DOHH2 (cell line): Measurements from ENCODE around the gene NT5C3A.

Experiments
- H3F3A ChIP-seq: fragments of 200-600 bp; sonication (generic), shearing (Covaris generic); 2 replicates; pipeline ENCODE4 v1.6.0; 2016; ENCODE audit warnings: antibody characterized with exemption, mild to moderate bottlenecking; ENCODE audit not compliant: control insufficient read depth, insufficient read depth
- H3K27ac ChIP-seq: fragments of 200-600 bp; sonication (generic); 2 replicates; pipeline ENCODE4 v1.5.1; 2014; ENCODE audit warnings: low read depth, mild to moderate bottlenecking, low read length, moderate library complexity
- H3K27me3 ChIP-seq: fragments of 200-600 bp; sonication (generic); 2 replicates; pipeline ENCODE4 v1.6.1; 2014; ENCODE audit warnings: mild to moderate bottlenecking, low read length, mixed read lengths; ENCODE audit not compliant: control insufficient read depth
- H3K36me3 ChIP-seq: fragments of 200-600 bp; sonication (generic); 2 replicates; pipeline ENCODE4 v1.6.1; 2014; ENCODE audit warnings: mild to moderate bottlenecking, low read length, moderate library complexity, mixed read lengths; ENCODE audit not compliant: control insufficient read depth
- H3K4me1 ChIP-seq: fragments of 200-600 bp; sonication (generic); 2 replicates; pipeline ENCODE4 v1.6.1; 2014; ENCODE audit warnings: mild to moderate bottlenecking, low read length, mixed read lengths; ENCODE audit not compliant: control insufficient read depth
- H3K4me2 ChIP-seq: fragments of 200-600 bp; sonication (generic); 2 replicates; pipeline ENCODE4 v1.6.0; 2014; ENCODE audit warnings: mild to moderate bottlenecking, low read length, moderate library complexity
- H3K4me3 ChIP-seq: fragments of 200-600 bp; sonication (generic); 2 replicates; pipeline ENCODE4 v1.5.1; 2014; ENCODE audit warnings: mild to moderate bottlenecking, low read length, mixed read lengths
- H3K79me2 ChIP-seq: fragments of 200-600 bp; sonication (generic); 2 replicates; pipeline ENCODE4 v1.6.1; 2014; ENCODE audit warnings: mild to moderate bottlenecking, low read length, mixed read lengths; ENCODE audit not compliant: control insufficient read depth
- H3K9me2 ChIP-seq: fragments of 200-600 bp; sonication (generic); replicated peaks from 2 replicates; pipeline ENCODE4 v1.6.1; 2014; ENCODE audit warnings: mild to moderate bottlenecking, low read length, mixed read lengths; ENCODE audit not compliant: control insufficient read depth
- H3K9me3 ChIP-seq: fragments of 200-600 bp; sonication (generic); 2 replicates; pipeline ENCODE4 v1.6.1; 2014; ENCODE audit warnings: antibody characterized with exemption, low read length, mixed read lengths; ENCODE audit not compliant: control insufficient read depth, insufficient read depth
- H4K20me1 ChIP-seq: fragments of 200-600 bp; sonication (generic); 2 replicates; pipeline ENCODE4 v1.6.0; 2014; ENCODE audit warnings: low read depth, mild to moderate bottlenecking, antibody characterized with exemption, low read length, moderate library complexity; ENCODE audit not compliant: control insufficient read depth, insufficient read depth
- CTCF ChIP-seq: fragments of 200-600 bp; sonication (generic); IDR thresholded peaks from one replicate; pipeline ENCODE4 v1.5.1; 2014; ENCODE audit warnings: antibody characterized with exemption, mild to moderate bottlenecking, low read depth, low read length; ENCODE audit not compliant: poor library complexity, severe bottlenecking
- EZH2phosphoT487 ChIP-seq: fragments of 200-600 bp; sonication (generic); IDR thresholded peaks from 2 replicates; pipeline ENCODE4 v1.6.1; 2017; ENCODE audit warnings: borderline replicate concordance, mild to moderate bottlenecking, antibody characterized with exemption, low read length, moderate library complexity, mixed read lengths

The NT5C3A gene

GRCh38 chr7:33040803-33041516 is 21.6 kb downstream of the NT5C3A start:
- H3K9me2 ChIP-seq = no peaks in the 10 kb centered on the region
- peak overlapping the region; percentile 86 for H3K27ac ChIP-seq
- peak overlapping the region; percentile 70 for H3K4me3 ChIP-seq
- H3K36me3 ChIP-seq = peaks cover 9% of the 10 kb centered on the region
- peak overlapping the region; percentile 81 for H3K4me2 ChIP-seq
- H3K27me3 ChIP-seq = no peaks in the 10 kb centered on the region
- peaks cover 99% of the 10 kb centered on the region for H3K79me2 ChIP-seq
- peaks cover 80% of the 10 kb centered on the region for H3K4me1 ChIP-seq
- H4K20me1 ChIP-seq = peaks cover 35% of the 10 kb centered on the region
- no peaks in the 10 kb centered on the region for H3K9me3 ChIP-seq
- TF ChIP-seq CTCF (no peak), EZH2phosphoT487 (no peak)
- peaks cover 37% of the 10 kb centered on the region for H3F3A ChIP-seq

- Histone ChIP-seq H3K9me3 (no peaks in the 10 kb centered on the region), H3K27me3 (no peaks in the 10 kb centered on the region), H3K79me2 (peaks cover 99% of the 10 kb centered on the region), H3K36me3 (peaks cover 14% of the 10 kb centered on the region), H4K20me1 (peaks cover 31% of the 10 kb centered on the region), H3K4me2 (peak overlapping the region; percentile 81), H3K4me3 (peak overlapping the region; percentile 70), H3K27ac (peak overlapping the region; percentile 86), H3K9me2 (no peaks in the 10 kb centered on the region), H3K4me1 (peaks cover 70% of the 10 kb centered on the region), H3F3A (peaks cover 33% of the 10 kb centered on the region)
- TF ChIP-seq EZH2phosphoT487 = no peak
- no peak for TF ChIP-seq CTCF
Measured at GRCh38 chr7:33039903-33040292, 22.7 kb downstream of the NT5C3A start.

GRCh38 chr7:33039257-33039902 is 23.2 kb downstream of the NT5C3A start:
- H3K79me2 ChIP-seq = peaks cover 99% of the 10 kb centered on the region
- H3K4me1 ChIP-seq = peaks cover 65% of the 10 kb centered on the region
- H3K27ac ChIP-seq = peak overlapping the region; percentile 86; the same call in 1 of the 2 replicates
- peak overlapping the region; percentile 81 for H3K4me2 ChIP-seq
- H4K20me1 ChIP-seq = peaks cover 28% of the 10 kb centered on the region
- H3K9me3 ChIP-seq = no peaks in the 10 kb centered on the region
- H3K27me3 ChIP-seq = no peaks in the 10 kb centered on the region
- peak overlapping the region; percentile 70 for H3K4me3 ChIP-seq
- H3K36me3 ChIP-seq = peaks cover 17% of the 10 kb centered on the region
- TF ChIP-seq CTCF (no peak), EZH2phosphoT487 (no peak)
- H3F3A ChIP-seq = peaks cover 28% of the 10 kb centered on the region
- no peaks in the 10 kb centered on the region for H3K9me2 ChIP-seq
